Caki2 (cell line): ENCODE data around the gene HES3. TPM values are rescaled to one million over a fixed set of nuclear protein-coding genes. Genes with fewer than 3 reads are reported as not detected.

Source experiments
- DNase-seq: peaks from one replicate; pipeline ENCODE4 v3.0.0-alpha.2; 2015; ENCODE audit warnings: low read depth
- in situ Hi-C: cut with HindIII; loops from 2 replicates; pipeline ENCODE4 v1.10.0; 2016; ENCODE audit warnings: low sequenced_read_pairs, low pct_unique_long_range_greater_than_20kb, mixed read lengths
- total RNA-seq: library from RNA; depleted of rRNA; stranded (reverse); fragments of >200 nt; shearing (Covaris generic); gene quantifications from 2 replicates; pipeline ENCODE4 v1.2.3, GENCODE V29; 2014; ENCODE audit warnings: low replicate concordance

HES3 gene
- total RNA-seq, 1 experiment from 2014 or later: not detected

DNA sequence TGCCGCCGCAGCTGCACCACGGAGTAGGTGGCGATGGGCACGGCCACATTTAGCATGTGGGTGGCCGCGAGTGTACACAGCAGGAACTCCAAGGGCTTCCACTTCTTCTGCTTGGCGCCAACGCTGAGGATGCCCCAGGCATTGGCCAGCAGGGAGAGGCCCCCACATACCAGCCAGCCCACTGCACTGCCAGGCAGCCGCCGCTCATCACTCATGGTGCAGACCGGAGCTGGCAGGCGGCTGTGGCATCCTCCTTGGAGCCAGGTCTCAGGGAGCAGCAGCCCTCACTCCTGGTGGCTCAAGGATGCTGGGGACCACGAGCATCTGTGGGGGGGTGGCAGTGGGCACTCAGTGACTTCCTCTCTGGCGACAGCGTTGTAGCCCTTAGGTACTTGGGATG, 10.7 kb downstream of the HES3 start:
- in situ Hi-C loops: no loop called here
- no peak for DNase-seq

DNA sequence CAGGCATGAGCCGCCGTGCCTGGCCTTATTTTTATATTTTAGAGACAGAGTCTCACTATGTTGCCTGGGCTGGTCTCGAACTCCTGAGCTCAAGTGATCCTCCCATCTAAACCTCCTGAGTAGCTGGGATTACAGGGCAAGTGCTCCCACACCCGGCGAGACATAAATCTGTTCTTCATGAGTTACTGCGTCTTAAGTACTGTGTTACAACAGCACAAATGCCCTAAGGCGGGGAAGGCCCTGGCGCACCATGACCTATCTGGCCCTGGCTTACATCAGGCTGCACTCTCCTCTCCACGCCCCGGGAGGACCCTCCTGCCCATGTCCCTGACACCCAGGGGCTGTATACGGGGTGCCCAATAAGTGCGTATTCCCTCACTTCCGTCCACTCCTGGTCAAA, 12.7 kb downstream of the HES3 start:
- no peak for DNase-seq
- in situ Hi-C loops: no loop called here

DNA sequence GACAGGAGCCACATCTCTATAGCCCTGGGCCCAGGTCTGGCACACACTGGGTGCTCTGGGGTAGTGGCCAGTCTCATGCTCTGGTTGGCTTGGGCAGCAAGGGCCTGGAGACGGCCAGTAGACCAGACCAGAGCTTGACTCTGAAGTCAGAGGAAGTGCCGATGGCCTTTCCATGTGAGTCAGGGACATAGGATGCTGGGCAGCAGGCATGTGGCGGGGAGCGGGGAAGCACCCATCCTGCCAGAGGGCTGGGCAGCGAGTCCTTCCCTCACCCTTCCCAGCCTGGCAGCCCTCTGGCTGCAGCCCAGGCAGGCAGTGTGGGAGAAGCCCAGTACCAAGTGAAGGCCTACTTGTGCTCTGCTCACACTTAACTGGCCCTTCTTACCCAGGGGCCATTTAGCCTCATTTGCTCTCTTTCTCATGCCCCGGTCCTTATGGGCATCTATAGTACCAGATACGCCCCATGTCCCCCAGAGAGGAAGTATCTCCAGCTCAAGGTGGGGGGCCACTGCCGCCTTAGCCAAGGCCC, 13.6 kb downstream of the HES3 start:
- no peak for DNase-seq
- in situ Hi-C loops: no loop called here

DNA sequence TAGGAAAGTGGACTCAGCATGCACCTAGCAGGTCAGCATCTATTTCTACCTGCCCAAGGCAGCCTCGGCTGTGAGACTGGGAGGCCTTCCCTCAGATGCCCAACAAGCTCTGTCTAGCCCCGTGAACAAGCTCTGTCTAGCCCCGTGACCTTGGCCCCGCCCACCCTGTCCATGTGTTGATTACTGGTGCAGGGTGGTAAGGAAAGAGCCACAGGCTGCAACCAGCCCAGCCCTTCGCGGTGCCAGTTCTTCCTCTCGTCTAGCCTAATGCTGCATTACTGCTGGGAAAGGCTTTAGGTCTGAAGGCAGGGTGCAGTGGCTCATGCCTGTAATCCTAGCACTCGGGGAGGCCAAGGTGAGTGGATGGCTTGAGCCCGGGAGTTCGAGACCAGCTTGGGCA, 14.7 kb downstream of the HES3 start:
- DNase-seq: no peak
- in situ Hi-C loops: no loop called here

DNA sequence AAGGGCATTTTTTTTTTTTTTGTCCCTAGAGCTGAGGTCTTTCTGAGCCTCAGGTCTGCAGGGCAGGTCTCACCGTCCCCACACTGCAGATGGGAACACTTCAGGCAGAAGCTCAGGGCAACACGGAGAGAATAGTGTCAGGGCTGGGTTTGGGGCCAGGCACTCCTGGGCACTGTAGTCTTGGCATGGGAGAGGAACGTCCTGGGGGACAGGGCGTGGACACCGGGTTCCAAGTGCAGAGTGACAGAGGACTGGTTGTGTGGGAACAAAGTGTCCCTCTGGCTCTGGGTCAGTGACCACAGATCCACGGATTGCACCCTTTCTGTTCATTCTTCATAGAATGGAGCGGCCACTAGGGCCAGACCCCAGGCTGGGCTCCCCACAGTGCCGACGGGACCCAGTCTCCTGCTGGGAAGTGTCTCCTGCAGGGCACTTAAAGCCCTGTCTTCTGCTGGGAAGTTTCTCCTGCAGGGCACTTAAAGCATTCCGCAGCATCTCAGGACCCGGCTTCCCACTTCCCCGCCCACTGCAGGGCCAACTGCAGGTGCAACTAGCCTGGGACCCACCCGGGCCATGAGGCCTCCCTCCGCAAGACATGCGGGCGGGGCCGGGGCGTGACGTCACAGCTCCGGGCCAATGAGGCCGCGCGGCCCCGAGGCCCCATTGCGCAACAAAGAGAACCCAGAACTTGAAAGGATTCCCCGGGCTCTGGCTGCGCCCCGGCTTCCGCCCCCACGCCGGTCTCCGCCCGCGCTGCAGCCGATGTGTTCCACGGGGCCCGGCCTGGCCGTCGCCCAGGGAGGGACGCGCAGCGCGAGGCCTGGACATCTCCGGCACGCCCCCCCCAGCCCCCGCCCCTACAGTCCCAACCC, 15.7 kb downstream of the HES3 start:
- DNase-seq: peak; percentile 71
- in situ Hi-C loops: no loop called here

DNA sequence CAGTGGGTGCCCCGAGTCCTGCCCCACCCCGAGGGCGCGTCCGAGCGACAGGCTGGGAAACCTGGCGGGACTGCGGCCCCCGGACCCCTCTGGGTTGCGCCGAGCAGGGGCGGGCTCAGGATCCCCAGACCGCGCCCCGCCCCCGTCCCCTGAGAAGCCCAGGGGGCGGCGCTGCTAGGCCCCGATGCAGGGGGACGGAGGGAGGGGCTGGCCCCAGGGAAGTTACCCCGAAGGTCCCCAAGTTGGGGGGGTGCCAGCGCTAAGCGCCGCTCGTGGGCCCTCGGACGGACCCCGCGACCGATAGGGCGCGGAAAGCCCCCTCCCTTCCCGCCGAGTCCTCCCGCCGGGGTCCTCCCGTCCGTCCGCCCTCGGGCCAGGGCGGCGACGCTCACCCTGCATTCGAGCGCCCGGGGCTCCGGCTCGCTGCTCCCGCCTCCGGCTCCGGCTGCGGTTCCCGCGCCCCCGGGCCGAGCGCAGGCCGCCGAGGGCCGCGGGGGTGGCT, 16.5 kb downstream of the HES3 start:
- in situ Hi-C loops: no loop called here
- DNase-seq: no peak

DNA sequence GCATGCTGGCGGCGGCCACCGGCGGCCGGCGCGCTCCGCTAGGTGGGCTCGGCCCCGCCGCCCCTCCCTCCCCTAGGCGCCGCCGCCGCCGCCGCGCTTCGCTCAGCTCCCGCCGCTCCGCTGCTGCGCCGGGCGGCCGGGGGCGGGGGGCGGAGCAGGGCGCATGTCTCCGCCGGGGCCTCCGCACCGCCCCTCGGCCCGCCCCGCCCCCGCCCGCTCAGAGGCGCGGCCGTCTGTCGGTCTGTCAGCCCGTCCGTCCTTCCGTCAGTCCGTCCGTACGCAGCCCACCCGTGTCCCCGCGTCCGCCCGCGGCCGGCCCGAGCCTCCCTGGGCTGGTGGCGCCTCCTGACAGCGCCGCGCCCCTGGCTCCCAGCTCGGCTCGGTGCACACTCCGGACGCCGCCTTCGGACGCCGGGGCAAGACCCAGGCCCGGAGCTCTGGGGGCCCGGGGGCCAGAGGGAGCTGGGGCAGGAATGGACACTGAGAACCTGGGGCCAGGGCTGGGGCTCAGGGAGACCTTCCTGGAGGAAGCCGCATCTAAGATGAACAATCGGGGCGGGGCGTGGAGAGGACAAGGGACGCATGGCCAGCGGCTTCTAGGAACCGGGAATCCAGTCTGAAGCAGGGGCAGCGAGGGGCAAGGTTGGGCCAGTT, 17.1 kb downstream of the HES3 start, which contains the start of gene GPR153:
Gene GPR153, minus strand, starts transcription at position 138 of the 654 bp plus-strand sequence. CDS start 6,193 bp downstream, outside the sequence.
- in situ Hi-C loops: no loop called here

DNA sequence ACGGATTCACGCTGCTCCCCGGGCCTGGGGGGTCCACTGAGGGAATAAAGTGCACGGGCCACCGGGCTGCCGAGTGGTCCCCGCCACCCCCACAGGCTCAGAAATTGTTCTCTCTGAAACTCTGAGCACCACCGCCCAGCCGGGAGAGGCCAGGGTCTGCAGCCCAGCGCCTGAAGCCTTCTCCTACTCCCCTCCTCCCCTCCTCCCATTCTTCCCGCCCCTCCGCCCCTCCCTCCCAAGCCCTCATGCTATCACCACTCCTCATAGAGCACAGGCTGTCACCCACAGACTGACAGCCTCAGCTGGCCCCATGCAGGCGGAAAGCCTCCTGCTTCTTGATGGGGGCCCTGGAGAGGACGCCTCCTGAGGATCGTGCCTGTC, 17.6 kb downstream of the HES3 start:
- no peak for DNase-seq
- in situ Hi-C loops: no loop called here

More for the DNA sequence above, 17.1 kb downstream of the HES3 start, which contains the start of gene GPR153:
- no peak for DNase-seq

DNA sequence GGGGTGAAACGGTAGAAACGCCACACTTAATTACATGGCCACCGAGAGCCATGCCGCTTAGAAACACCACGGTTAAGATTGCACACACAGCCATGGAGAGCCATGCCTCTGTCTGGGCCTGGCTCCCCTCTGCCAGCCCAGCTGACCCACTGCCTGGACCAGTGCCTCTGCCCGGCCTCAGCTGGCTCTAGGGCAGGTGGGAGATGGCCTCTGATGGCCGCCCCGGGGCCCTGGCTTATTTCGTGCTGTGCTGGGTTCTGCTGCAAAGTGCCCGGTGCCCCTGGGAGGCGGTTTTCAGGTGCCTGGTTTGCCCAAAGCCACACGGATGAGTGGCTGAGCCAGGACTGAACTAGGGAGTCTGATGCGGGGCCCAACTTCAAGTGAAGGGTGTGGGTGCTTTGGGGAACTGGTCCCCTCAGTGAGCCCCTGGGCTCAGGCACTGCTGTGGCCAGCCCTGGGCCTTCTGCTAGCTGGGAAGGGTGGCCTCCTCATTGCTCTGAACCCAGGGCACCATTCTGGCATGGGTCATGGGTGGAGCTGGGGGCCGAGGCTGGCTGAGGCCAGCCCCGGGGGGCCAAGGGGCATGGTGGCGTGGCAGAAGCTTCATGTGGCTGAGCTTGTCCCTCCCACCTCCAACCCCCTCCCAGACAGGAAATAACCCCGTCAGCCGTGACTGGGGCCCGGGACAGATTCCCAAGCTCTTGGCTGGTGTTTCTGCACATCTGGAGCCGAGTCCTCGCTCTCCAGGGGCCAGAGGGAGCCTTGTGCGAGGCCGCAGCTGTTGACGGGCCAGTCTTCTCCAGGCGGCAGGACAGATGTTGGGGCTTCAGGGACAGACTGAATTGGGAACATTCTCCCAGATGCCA, 18.8 kb downstream of the HES3 start:
- in situ Hi-C loops: no loop called here
- no peak for DNase-seq

DNA sequence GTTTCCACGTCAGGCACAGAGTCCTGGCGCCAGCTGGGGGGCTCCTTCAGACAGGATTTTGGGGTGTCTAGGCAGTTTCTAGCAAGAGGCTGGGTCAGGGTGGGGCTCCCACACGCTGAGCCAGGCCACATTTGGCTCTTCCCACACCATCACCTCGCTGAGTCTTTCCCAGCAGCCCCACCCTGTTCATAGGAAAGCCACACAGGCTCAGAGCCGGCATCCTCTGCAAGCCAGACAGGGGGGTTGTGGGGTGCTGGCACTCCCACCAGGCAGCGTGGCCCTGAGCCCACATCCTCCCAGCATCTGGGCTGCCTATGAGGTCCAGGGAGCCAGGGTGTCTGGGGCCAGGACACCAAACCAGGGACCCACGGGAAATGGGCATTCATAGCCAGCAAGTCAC, 19.7 kb downstream of the HES3 start:
- no peak for DNase-seq
- in situ Hi-C loops: no loop called here

DNA sequence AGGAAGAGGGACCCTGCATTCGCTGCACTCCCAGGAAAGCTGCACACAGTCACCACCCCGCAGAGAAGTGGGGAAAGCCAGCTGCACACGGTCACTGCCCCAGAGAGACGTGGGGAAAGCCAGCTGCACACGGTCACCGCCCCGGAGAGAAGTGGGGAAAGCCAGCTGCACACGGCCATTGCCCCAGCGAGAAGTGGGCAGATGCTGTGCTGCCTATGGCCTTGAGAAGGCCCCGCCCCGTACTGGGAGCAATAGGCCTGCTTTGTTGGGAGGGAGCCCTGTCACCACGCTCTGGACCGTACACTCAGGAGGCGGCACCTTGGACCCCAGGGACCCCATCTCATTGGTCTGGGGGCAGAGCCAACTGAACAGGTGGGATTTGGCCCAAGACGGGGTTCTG, 21.2 kb downstream of the HES3 start:
- no peak for DNase-seq
- in situ Hi-C loops: no loop called here

DNA sequence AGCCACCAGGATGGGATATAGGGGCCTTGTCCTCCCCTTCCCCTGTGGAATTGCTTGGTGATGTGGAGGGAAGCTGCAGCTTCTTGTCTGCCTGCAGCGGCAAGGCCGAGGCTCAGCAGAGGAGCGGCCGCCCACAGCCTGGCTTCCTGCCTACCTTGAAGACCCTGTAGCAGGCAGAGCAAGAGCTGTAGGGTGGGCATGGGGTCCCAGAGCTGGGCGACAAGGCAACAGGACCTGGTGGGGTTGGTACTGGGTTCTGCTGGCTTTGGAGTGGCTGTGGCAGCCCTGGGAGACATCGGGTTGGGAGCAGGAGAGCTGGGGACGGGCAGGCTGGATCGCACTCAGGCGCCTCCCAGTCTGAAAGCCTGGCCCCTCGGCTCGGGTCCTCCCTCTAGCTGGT, 22.7 kb downstream of the HES3 start:
- in situ Hi-C loops: no loop called here
- DNase-seq: no peak

DNA sequence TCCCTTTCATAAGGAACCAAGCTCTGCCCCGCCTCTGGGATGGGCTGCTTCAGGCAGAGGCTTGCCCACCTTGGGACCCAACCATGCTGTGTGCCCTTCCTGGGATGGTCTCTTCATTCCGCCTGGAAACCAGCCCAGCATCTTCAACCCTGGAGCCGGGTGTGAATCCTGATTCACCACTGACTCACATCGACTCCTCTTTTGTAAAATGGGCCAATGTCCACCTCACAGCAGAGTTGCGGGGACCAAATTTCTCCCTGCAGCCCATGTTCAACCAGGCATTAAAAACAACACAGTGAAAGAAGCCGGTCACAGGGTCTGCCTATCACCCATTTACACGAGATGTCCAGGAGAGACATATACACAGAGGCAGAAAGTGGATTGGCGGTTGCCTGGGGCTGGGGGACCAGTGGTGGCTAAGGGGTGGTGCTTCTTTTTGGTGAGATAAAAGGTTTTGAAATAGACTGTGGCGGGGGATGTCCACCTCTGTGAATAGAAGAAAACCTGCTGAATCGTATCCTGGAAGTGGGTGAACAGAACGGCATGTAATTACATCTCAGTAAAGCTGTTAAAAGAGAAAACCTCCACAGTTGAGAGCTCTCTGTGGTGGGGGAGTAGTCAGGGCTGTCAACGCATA, 23.8 kb downstream of the HES3 start:
- peak; percentile 67 for DNase-seq
- in situ Hi-C loops: no loop called here

DNA sequence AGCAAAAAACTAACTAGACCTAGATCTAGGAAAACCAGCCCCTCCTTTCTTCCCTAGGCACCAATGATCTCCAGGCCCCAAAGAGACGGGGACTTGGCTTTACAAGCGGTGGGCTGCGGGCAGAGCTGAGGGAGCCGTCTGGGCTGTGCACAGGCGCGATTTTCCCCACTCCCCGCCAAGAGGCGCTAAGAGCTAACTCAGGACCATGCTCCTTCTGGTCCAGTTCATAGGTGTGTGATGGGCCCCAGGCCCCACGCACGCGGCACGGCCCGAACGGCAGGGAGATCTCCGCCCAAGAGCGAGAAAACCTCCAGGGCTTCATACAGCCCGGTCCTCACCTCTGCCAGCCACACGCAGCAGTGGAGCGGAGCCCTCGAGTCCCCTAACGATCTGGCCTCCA, 24.4 kb downstream of the HES3 start:
- in situ Hi-C loops: no loop called here
- DNase-seq: no peak

DNA sequence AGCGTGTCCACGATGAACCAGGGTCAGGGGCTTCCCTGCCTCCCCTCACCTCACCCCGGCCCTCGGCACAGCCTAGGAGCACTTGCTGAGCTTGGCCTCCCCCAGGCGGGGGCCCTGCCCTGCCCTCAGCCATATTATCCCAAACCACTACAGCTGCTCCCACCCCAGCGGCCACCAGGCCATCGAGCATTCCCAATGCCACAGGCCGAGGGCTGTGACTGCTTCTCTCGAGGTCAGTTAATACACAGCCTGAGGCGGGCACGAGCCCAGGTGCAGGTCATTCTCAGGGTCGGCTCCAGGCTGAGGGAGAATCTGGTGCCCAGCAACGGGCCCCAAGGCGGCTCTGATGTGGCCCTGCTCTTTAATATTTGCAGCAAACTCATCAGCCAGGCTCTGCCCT, 25.3 kb downstream of the HES3 start:
- in situ Hi-C loops: no loop called here
- DNase-seq: no peak

DNA sequence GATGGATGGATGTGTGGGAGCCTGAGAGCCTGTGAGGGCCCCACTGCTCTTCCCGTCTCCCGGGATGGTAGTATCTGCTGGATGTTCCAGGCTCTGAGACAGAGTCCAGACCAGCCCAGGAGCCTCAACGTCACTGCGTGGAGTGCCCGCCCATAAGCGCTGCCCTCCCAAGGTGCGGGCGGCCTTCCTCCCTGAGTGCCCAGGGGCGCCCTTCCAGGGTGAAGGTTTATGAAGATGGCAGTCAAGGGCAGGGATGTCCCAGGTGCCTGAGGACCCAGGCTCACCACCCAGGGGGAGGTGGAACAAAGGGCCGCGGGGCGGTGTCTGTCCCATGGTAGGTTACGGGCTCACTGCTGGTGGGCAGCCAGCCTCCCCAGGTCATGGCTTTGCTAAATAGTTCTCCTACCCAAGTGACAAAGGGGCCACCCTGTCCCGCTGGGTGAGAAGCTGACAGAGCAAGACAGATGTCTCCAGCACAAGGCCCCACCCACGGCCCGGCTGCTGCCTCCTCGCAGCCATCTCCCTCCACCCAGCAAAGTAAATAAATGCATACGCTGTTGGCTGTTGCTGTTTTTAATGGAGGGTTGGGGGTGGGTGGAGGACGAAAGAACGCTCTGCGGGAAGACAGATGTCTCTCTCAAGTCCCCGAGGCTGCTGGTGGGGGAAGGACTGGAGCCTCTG, 25.9 kb downstream of the HES3 start:
- DNase-seq: no peak
- in situ Hi-C loops: no loop called here

DNA sequence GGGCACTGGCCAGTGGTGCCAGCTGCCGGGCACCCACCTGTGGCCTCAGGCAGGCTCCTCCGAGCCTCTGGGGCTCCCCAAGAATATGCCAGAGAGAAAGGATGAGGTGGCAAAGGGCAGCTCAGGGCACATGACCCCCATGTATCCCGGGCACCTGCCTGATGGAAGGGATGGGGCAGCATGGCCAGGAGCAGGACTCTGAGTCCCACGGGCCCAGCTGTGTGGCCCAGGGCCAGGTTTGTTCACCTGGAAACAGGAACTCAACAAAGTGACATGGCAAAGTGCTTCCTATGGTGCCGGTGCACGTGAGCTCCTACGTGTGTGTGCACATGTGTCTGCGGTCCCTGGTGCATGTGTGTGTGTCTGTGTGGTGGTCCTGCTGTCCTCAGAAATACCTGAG, 26.4 kb downstream of the HES3 start:
- DNase-seq: no peak
- in situ Hi-C loops: no loop called here
